Esophagus muscularis mucosa (tissue), 3 donors: ENCODE results near the gene KAZN.

Experiments
- CTCF ChIP-seq, 3 experiments: fragments of 200-600 bp in 2 of 3; fragments of 450-650 bp in 1 of 3; sonication (generic) in 2 of 3; IDR thresholded peaks; one replicate each; pipeline ENCODE4 v1.5.1; 2017 to 2019; ENCODE audit warnings: antibody characterized with exemption in 3 of 3, mild to moderate bottlenecking in 2 of 3, moderate library complexity in 1 of 3
- EP300 ChIP-seq: sonication (generic); formaldehyde crosslinking; IDR thresholded peaks from one replicate; pipeline ENCODE4 v1.6.1; 2017; ENCODE audit warnings: antibody characterized with exemption

- no peak for TF ChIP-seq EP300
- no peak for TF ChIP-seq CTCF (IDR thresholded peaks at IDR 0.05)
Observed at GRCh38 chr1:15094719-15095495, 496.4 kb downstream of the KAZN start.
